CD4-positive, alpha-beta T cell treated with Interleukin-17A for 1 hour (primary cell): ENCODE data around the gene NUP42.

Experiments used
- DNase-seq: peaks from one replicate; pipeline ENCODE4 v3.0.0-alpha.2; 2020

The NUP42 gene

DNA sequence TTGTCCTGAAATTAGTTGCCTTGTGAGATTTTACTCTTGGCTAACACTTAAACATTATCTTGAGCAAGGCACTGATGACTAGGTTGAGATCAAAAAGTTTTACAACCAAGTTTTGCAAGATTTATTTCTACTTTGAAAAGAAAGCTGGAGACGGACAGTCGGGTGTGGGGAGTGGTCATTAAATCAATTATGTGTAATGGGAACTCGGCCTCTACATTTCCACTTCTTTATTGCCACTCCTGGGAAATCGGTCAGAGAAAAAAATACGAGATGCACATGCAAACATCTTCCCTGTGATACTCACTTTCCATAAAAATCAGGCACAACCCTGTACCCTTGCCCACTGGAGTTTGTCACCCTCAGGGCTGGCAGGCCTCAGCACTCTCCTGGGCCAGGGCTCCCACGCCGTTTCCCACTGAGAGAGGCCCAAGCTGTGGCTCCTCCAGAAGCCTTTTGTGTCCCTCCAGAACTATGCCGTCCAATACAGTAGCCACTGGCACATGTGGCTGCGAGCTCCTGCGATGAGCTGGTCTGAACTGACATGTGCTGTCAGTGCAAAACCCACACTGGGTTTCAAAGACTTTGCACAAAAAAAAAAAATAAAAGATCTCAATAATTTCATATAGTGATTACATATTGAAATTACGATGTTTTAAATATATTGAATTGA lies 57.3 kb downstream of the NUP42 start:
- no peak for DNase-seq

DNA sequence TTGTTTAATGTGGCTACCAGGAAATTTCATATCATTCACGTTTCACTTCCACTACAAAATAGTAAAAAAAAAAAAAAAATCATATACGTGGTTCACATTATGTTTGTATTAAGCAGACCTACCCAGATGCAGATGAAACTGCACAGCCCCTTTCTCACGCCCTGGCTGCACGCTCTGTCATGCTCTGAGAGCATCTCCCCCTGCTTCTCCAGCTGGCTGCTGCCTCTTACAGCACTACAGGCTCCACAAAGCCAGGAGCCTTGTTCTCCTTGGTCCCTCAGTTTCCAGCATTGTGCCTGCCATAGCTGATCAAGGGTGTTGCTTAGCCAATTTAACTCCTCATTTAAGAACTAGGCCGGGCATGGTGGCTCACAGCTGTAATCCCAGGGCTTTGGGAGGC lies 57.9 kb downstream of the NUP42 start:
- DNase-seq = no peak

- no peak for DNase-seq
Measured at GRCh38 chr7:23242321-23242720, 60.5 kb downstream of the NUP42 start.

DNA sequence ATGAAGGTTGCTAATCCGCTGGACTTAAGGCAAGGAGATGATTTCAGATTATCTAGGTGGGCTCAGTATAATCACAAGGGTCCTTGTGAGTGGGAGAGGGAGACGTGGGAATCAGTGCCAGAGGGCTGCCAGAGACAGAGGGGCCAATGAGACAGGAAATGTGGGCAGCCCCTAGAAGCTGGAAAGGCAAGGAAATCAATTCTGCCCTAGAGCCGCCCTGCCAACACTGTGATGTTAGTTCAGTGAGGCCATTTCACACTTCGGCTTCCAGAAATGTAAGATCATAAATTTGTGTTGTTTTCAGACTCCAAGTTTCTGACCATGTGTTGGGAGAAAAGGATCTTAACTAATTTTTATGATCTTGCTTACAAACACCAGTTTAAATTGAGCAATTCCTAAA lies 61.1 kb downstream of the NUP42 start:
- no peak for DNase-seq

DNA sequence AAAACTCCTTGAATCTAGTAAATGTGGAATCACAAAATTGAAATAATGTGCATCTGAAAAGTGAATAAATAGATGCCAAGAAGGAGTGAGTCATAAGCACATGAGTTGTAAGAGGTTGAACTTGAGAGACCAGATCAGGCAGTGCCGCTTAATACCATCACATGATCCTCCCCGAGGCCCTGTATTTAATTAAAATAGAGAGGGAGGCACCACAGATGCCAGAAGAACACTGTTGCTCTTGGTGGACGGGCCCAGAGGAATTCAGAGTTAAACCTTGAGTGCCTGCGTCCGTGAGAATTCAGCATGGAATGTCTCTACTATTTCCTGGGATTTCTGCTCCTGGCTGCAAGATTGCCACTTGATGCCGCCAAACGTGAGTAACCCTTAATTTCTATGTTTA lies 64.7 kb downstream of the NUP42 start, which contains the start of gene GPNMB:
Gene GPNMB, plus strand, starts transcription at position 221 of the 400 bp plus-strand sequence. Its CDS starts 83 bp downstream, at position 304.
- no peak for DNase-seq

- DNase-seq = no peak
Measured at GRCh38 chr7:23247046-23247602, 65.3 kb downstream of the NUP42 start.

DNA sequence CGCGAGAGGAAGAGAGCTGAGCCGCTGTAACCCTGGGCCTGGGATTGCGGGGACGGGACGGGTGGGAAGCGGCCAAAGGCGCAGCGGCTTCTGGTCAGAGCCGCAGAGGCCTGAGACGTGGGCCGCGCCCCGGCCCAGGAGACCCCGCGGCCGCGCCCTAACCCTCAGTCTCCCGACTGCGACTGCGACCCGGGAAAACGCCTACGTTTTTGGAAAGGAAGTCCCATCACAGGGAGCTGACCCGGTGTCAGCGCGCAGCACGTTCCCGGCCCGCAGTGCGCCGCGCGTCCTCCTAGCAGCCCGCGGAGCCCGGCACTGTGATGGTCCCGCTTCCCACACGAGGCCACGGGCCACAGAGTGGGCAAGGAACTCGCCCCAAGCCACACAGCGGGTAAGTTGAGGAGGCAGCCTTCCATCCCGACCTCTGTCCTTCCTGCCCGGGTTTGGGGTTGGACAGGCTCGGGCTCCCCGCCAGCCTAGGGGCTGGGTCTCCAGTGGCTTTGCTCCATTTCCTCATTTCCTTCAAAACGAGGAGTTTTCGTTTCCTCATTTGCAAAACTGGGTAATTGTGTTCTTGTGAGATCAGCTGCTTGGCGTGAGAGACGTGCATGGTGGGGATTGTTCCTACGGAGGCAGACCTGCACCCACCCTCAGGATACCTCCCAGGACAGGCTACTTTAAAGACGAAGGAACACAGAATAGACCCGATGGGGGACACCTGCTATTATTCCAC lies 65.9 kb downstream of the NUP42 start:
- DNase-seq = peak; percentile 18

DNA sequence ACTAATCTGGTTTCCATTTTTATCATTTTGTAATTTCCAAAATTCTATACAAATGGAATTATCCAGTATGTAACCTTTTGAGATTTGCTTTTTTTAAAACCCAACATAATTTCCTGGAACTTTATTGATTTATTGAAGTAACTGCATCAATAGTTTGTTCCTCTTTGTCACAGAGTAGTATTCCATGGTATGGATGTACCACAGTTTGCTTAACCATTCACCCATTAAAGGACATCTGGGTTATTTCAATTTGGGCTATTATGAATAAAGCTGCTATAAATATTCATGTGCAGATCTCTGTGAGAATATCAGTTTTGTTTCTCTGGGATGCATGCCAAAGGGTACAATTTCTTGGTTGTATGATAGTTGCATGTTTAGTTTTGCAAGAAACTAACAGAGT lies 67.6 kb downstream of the NUP42 start:
- DNase-seq = no peak
